MM.1S (cell line): ENCODE data around the gene KIF20B.

Source experiments
- EZH2 ChIP-seq: fragments of 300-600 bp; sonication (generic); optimal IDR thresholded peaks from 2 replicates; pipeline ENCODE3; 2017; ENCODE audit warnings: low read depth, mild to moderate bottlenecking, antibody characterized with exemption, low read length, mixed read lengths
- TF ChIP-seq, protein P1 (sequence below): fragments of 300-600 bp; sonication (generic); IDR thresholded peaks from 2 replicates; pipeline ENCODE4 v1.5.1; 2016; ENCODE audit warnings: antibody characterized with exemption, low read length, mixed read lengths

DNA sequence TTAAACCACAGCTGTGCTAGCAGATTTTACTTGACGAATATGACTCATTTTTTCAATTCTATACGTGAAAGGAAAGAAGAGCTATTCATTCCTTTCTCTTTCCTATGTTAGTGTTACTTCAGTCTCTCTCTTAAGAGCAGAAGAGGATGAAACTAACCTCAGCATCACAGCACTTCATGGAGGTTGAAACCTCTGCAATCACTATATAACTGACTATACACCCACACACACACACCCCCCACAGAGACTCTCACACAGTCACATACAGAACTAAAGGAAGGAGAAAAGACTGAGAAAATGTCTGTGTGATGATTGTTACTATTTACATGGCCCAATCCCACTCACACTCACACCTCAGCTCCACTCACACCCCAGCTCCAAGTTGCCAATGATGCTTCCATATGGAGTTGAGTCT, 104.2 kb downstream of the KIF20B start:
- TF ChIP-seq, protein P1, sequence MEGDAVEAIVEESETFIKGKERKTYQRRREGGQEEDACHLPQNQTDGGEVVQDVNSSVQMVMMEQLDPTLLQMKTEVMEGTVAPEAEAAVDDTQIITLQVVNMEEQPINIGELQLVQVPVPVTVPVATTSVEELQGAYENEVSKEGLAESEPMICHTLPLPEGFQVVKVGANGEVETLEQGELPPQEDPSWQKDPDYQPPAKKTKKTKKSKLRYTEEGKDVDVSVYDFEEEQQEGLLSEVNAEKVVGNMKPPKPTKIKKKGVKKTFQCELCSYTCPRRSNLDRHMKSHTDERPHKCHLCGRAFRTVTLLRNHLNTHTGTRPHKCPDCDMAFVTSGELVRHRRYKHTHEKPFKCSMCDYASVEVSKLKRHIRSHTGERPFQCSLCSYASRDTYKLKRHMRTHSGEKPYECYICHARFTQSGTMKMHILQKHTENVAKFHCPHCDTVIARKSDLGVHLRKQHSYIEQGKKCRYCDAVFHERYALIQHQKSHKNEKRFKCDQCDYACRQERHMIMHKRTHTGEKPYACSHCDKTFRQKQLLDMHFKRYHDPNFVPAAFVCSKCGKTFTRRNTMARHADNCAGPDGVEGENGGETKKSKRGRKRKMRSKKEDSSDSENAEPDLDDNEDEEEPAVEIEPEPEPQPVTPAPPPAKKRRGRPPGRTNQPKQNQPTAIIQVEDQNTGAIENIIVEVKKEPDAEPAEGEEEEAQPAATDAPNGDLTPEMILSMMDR = no peak
- TF ChIP-seq EZH2 = no peak
